ENCODE results near the gene LRRFIP2.

DNA sequence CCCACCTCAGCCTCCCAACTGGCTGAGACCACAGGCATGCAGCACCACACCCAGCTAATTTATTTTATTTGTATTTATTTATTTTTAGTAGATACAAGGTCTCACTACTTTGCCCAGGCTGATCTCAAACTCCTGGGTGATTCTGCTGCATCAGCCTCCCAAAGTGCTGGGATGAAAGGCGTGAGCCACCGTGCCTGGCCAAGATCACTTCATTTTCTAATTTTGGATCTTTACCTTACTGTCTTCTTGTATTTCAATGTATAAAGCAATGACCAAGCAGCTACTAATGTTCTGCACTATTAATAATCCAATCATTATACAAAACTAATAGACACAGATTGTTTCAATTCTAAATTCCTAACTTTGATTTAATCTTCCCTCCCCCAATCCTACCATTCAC is 56.2 kb downstream of the LRRFIP2 start:
- TF ChIP-seq POLR2A (IDR thresholded peaks at IDR 0.05) (no peak), EP300 (IDR thresholded peaks at IDR 0.05) (no peak)
- TF ChIP-seq, protein P1, sequence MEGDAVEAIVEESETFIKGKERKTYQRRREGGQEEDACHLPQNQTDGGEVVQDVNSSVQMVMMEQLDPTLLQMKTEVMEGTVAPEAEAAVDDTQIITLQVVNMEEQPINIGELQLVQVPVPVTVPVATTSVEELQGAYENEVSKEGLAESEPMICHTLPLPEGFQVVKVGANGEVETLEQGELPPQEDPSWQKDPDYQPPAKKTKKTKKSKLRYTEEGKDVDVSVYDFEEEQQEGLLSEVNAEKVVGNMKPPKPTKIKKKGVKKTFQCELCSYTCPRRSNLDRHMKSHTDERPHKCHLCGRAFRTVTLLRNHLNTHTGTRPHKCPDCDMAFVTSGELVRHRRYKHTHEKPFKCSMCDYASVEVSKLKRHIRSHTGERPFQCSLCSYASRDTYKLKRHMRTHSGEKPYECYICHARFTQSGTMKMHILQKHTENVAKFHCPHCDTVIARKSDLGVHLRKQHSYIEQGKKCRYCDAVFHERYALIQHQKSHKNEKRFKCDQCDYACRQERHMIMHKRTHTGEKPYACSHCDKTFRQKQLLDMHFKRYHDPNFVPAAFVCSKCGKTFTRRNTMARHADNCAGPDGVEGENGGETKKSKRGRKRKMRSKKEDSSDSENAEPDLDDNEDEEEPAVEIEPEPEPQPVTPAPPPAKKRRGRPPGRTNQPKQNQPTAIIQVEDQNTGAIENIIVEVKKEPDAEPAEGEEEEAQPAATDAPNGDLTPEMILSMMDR (IDR thresholded peaks at IDR 0.05): no peak

All from ovary (tissue), 3 donors.